ENCODE measurements around the gene SLC6A19. TPM values are rescaled to one million over a fixed set of nuclear protein-coding genes. Genes with fewer than 3 reads are reported as not detected.

SLC6A19 gene
- total and polyA plus RNA-seq, 2 of the 13 experiments (the other 11 are each of a cell fraction or from before 2014, with no cell fraction given), result 0.02 TPM; not detected in 1

DNA sequence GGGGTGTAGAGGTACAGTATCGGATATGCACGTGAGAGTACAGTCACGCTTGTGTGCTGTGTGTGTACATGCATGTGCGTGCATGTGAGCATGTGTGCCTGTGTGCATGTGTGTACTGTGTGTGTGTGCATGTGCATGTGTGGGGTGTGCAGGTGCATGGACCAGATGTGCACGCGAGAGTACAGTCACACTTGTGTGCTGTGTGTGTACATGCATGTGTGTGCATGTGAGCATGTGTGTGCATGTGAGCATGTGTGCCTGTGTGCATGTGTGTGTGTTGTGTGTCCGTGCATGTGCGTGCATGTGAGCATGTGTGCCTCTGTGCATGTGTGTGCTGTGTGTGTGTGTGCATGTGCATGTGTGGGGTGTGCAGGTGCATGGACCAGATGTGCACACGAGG is 10.3 kb downstream of the SLC6A19 start:
- in situ Hi-C loops (cut with HindIII; ENCODE audit: extremely low pct_ligation_motif_present, low pct_unique_long_range_greater_than_20kb), result no loop called here
- Histone ChIP-seq H3K9me3 (ENCODE audit: low read length) (no peaks in the 10 kb centered on the region), H3K4me2 (ENCODE audit: low read depth, low read length) (no peak overlapping the region), H3K9ac (ENCODE audit: insufficient read depth, low read depth, low read length) (no peak overlapping the region), H3K27me3 (ENCODE audit: control insufficient read depth in 1 of 2, insufficient read depth in 2 of 2, low read length in 2 of 2) (peaks cover 16 to 33% of the 10 kb centered on the region in 2 experiments; a peak in 4 of 5 replicates), H3K4me3 (replicated peaks in 1 of 3; ENCODE audit: insufficient read depth in 1 of 3, low read depth in 2 of 3, low read length in 3 of 3) (no peak overlapping the region), H3K79me2 (ENCODE audit: insufficient read depth, low read length) (no peaks in the 10 kb centered on the region), H3K4me1 (ENCODE audit: insufficient read depth, low read length) (no peaks in the 10 kb centered on the region), H3K36me3 (replicated peaks in 1 of 2; ENCODE audit: control insufficient read depth in 1 of 2, insufficient read depth in 2 of 2, low read length in 2 of 2) (no peaks in the 10 kb centered on the region), H2AFZ (ENCODE audit: low read length) (no peak overlapping the region), H4K20me1 (ENCODE audit: insufficient read depth, low read length) (no peaks in the 10 kb centered on the region), H3K27ac (ENCODE audit: extremely low read length, insufficient read depth, low read length) (no peak overlapping the region)
- ATAC-seq, result no peak
- CTCF ChIA-PET (ENCODE audit: low intra/inter-chr PET ratio, low total read pairs), result no interaction called here
- no peak for DNase-seq (ENCODE audit: low spot score)
- 47% methylated on average over 9 of the region's 9 CpGs for WGBS (ENCODE audit: low lambda C conversion rate)
- FAIRE-seq, result no peak
- no TSS peak for BruUV-seq (replicated peaks)
- POLR2A ChIA-PET, result no interaction called here
- TF ChIP-seq ZNF615 (CRISPR knock-in tag; IDR thresholded peaks at IDR 0.05; ENCODE audit: borderline replicate concordance) (no peak), RAD51 (IDR thresholded peaks at IDR 0.05; ENCODE audit: borderline replicate concordance) (no peak), DNMT1 (CRISPR knock-in tag; IDR thresholded peaks at IDR 0.05) (0 out of 2 replicates have a peak, but pooled peaks have one; percentile 20), YY1 (IDR thresholded peaks at IDR 0.05; ENCODE audit: insufficient read depth, insufficient replicate concordance, low read depth, low read length) (no peak), HNRNPH1 (optimal IDR thresholded peaks at IDR 0.05; ENCODE audit: low read depth, low read length) (no peak)
- TF ChIP-seq, protein P1, sequence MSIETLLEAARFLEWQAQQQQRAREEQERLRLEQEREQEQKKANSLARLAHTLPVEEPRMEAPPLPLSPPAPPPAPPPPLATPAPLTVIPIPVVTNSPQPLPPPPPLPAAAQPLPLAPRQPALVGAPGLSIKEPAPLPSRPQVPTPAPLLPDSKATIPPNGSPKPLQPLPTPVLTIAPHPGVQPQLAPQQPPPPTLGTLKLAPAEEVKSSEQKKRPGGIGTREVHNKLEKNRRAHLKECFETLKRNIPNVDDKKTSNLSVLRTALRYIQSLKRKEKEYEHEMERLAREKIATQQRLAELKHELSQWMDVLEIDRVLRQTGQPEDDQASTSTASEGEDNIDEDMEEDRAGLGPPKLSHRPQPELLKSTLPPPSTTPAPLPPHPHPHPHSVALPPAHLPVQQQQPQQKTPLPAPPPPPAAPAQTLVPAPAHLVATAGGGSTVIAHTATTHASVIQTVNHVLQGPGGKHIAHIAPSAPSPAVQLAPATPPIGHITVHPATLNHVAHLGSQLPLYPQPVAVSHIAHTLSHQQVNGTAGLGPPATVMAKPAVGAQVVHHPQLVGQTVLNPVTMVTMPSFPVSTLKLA (IDR thresholded peaks at IDR 0.05), result peak; percentile 95
- TF ChIP-seq, protein P2, sequence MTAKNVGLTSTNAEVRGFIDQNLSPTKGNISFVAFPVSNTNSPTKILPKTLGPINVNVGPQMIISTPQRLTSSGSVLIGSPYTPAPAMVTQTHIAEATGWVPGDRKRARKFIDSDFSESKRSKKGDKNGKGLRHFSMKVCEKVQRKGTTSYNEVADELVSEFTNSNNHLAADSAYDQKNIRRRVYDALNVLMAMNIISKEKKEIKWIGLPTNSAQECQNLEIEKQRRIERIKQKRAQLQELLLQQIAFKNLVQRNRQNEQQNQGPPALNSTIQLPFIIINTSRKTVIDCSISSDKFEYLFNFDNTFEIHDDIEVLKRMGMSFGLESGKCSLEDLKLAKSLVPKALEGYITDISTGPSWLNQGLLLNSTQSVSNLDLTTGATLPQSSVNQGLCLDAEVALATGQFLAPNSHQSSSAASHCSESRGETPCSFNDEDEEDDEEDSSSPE (CRISPR knock-in tag; IDR thresholded peaks at IDR 0.05), result no peak
- TF ChIP-seq, protein P3, sequence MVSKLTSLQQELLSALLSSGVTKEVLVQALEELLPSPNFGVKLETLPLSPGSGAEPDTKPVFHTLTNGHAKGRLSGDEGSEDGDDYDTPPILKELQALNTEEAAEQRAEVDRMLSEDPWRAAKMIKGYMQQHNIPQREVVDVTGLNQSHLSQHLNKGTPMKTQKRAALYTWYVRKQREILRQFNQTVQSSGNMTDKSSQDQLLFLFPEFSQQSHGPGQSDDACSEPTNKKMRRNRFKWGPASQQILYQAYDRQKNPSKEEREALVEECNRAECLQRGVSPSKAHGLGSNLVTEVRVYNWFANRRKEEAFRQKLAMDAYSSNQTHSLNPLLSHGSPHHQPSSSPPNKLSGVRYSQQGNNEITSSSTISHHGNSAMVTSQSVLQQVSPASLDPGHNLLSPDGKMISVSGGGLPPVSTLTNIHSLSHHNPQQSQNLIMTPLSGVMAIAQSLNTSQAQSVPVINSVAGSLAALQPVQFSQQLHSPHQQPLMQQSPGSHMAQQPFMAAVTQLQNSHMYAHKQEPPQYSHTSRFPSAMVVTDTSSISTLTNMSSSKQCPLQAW (CRISPR knock-in tag; IDR thresholded peaks at IDR 0.05), result no peak
- TF ChIP-seq, protein P4, sequence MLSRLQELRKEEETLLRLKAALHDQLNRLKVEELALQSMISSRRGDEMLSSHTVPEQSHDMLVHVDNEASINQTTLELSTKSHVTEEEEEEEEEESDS (CRISPR knock-in tag; IDR thresholded peaks at IDR 0.05; ENCODE audit: borderline replicate concordance), result no peak
- intact Hi-C loops (cut with micrococcal nuclease; ENCODE audit: unreplicated experiment), result no loop called here

Measured in HepG2 (cell line).